ENCODE measurements around the gene DCDC2C.
A peak's percentile ranks its signal among the peaks of the same experiment; 100 is the strongest.

The DCDC2C gene

GRCh38 chr2:3727397-3728045 is 24.1 kb downstream of the DCDC2C start:
- H3K36me3 ChIP-seq = no peaks in the 10 kb centered on the region
- peaks cover 0 to 4% of the 10 kb centered on the region in 2 donors for H3K27me3 ChIP-seq
- intact Hi-C loops (cut with DNase I; ENCODE audit: low total_unique reads) = no loop called here
- H3K4me1 ChIP-seq = peaks cover 0 to 9% (median 3%) of the 10 kb centered on the region in 4 donors
- H3K9me3 ChIP-seq = no peaks in the 10 kb centered on the region
- H3K4me3 ChIP-seq = no peak overlapping the region
- TF ChIP-seq CTCF (IDR thresholded peaks at IDR 0.05) = no peak
- no peak for DNase-seq
- H3K27ac ChIP-seq = no peak overlapping the region

GRCh38 chr2:3728104-3729054 is 25.0 kb downstream of the DCDC2C start:
- no peak overlapping the region for H3K4me3 ChIP-seq

GRCh38 chr2:3729055-3729448 is 25.7 kb downstream of the DCDC2C start:
- peaks cover 0 to 9% (median 3%) of the 10 kb centered on the region in 4 donors for H3K4me1 ChIP-seq
- DNase-seq = no peak
- H3K27ac ChIP-seq = no peak overlapping the region
- TF ChIP-seq CTCF (IDR thresholded peaks at IDR 0.05) = no peak
- intact Hi-C loops (cut with DNase I; ENCODE audit: low total_unique reads) = no loop called here
- no peaks in the 10 kb centered on the region for H3K36me3 ChIP-seq
- no peaks in the 10 kb centered on the region for H3K9me3 ChIP-seq
- no peak overlapping the region for H3K4me3 ChIP-seq
- peaks cover 0 to 4% of the 10 kb centered on the region in 2 donors for H3K27me3 ChIP-seq

More at GRCh38 chr2:3728104-3729054, 25.0 kb downstream of the DCDC2C start:
- no peaks in the 10 kb centered on the region for H3K9me3 ChIP-seq
- peaks cover 0 to 4% of the 10 kb centered on the region in 2 donors for H3K27me3 ChIP-seq
- no peak overlapping the region for H3K27ac ChIP-seq
- intact Hi-C loops (cut with DNase I; ENCODE audit: low total_unique reads) = no loop called here
- H3K4me1 ChIP-seq = peaks cover 0 to 9% (median 3%) of the 10 kb centered on the region in 4 donors
- peak; percentile 49 to 62 for TF ChIP-seq CTCF (IDR thresholded peaks at IDR 0.05)
- DNase-seq = no peak
- H3K36me3 ChIP-seq = no peaks in the 10 kb centered on the region

- no peak overlapping the region for H3K27ac ChIP-seq
- no peaks in the 10 kb centered on the region for H3K9me3 ChIP-seq
- intact Hi-C loops (cut with DNase I; ENCODE audit: low total_unique reads) = no loop called here
- H3K36me3 ChIP-seq = no peaks in the 10 kb centered on the region
- TF ChIP-seq CTCF (IDR thresholded peaks at IDR 0.05) = no peak
- DNase-seq = no peak
- peaks cover 0 to 9% (median 3%) of the 10 kb centered on the region in 4 donors for H3K4me1 ChIP-seq
- H3K4me3 ChIP-seq = no peak overlapping the region
- peaks cover 0 to 3% of the 10 kb centered on the region in 2 donors for H3K27me3 ChIP-seq
Observed at GRCh38 chr2:3729786-3730185, 26.4 kb downstream of the DCDC2C start.

GRCh38 chr2:3730646-3731045 is 27.3 kb downstream of the DCDC2C start:
- Histone ChIP-seq H3K36me3 (no peaks in the 10 kb centered on the region), H3K4me1 (peaks cover 0 to 9% (median 3%) of the 10 kb centered on the region in 4 donors), H3K27ac (no peak overlapping the region), H3K4me3 (no peak overlapping the region), H3K27me3 (no peaks in the 10 kb centered on the region), H3K9me3 (no peaks in the 10 kb centered on the region)
- no peak for DNase-seq
- no peak for TF ChIP-seq CTCF (IDR thresholded peaks at IDR 0.05)
- intact Hi-C loops (cut with DNase I; ENCODE audit: low total_unique reads) = no loop called here

Measured in tibial artery (tissue), 4 donors.